Left kidney (tissue), 8 donors: ENCODE results near the gene NEXN. TPM values are rescaled to one million over a fixed set of nuclear protein-coding genes. Genes with fewer than 3 reads are reported as not detected.

Experiments
- DNase-seq: peaks from one replicate; pipeline ENCODE4 v3.0.0-alpha.2; 2013
- long read RNA-seq, 8 donors: transcript quantifications; one replicate each; lab custom pipeline, GENCODE V29; 2026
- polyA plus RNA-seq: library from polyadenylated mRNA; unstranded; fragments of 120-200 nt; gene quantifications from one replicate; pipeline ENCODE4 v1.2.1, GENCODE V29; 2013; ENCODE audit not compliant: insufficient read length

The NEXN gene
- 12.7 TPM for polyA plus RNA-seq
- long read RNA-seq, donor 1, partial matches to known transcripts: 0 of 2 reads
- long read RNA-seq, donor 1, other reads (novel, unspliced or antisense): 0 of 2 reads
- long read RNA-seq, donor 2, partial matches to known transcripts: 0 of 1 reads
- long read RNA-seq, donor 2, other reads (novel, unspliced or antisense): 0 of 1 reads
- long read RNA-seq, donor 3, partial matches to known transcripts: 11 of 15 reads
- long read RNA-seq, donor 3, other reads (novel, unspliced or antisense): 0 of 15 reads
- long read RNA-seq, donor 4: 0 reads
- long read RNA-seq, donor 5, partial matches to known transcripts: 0 of 1 reads
- long read RNA-seq, donor 5, other reads (novel, unspliced or antisense): 0 of 1 reads
- long read RNA-seq, donor 6, partial matches to known transcripts: 0 of 1 reads
- long read RNA-seq, donor 6, other reads (novel, unspliced or antisense): 0 of 1 reads
- long read RNA-seq, donor 7, partial matches to known transcripts: 233 of 242 reads
- long read RNA-seq, donor 7, other reads (novel, unspliced or antisense): 8 of 242 reads
- long read RNA-seq, donor 8: 0 reads

- peak; percentile 71 for DNase-seq
These were observed at the start of gene NEXN for GRCh38 chr1:77888081-77888780. TSS of gene NEXN (plus strand) at chr1:77888624. CDS start at chr1:77916107, 27,483 bp downstream.

- DNase-seq: no peak
These were observed 46.9 kb upstream of the NEXN start for GRCh38 chr1:77841574-77841973.

- no peak for DNase-seq
These were observed 42.5 kb upstream of the NEXN start for GRCh38 chr1:77845951-77846350.

GRCh38 chr1:77846966-77847365, 41.5 kb upstream of the NEXN start:
- DNase-seq: no peak

GRCh38 chr1:77847621-77848080, 40.8 kb upstream of the NEXN start:
- no peak for DNase-seq

- no peak for DNase-seq
These were observed 38.3 kb upstream of the NEXN start for GRCh38 chr1:77850082-77850481.

- DNase-seq: no peak
These were observed 30.9 kb upstream of the NEXN start for GRCh38 chr1:77857552-77857951.

GRCh38 chr1:77858725-77859124, 29.7 kb upstream of the NEXN start:
- no peak for DNase-seq

GRCh38 chr1:77859248-77859647, 29.2 kb upstream of the NEXN start:
- DNase-seq: no peak

GRCh38 chr1:77866296-77866695, 22.1 kb upstream of the NEXN start:
- no peak for DNase-seq

- DNase-seq: no peak
These were observed 15.8 kb upstream of the NEXN start for GRCh38 chr1:77872645-77873044.

- no peak for DNase-seq
These were observed 15.0 kb upstream of the NEXN start for GRCh38 chr1:77873461-77873860.

- DNase-seq: no peak
These were observed 13.5 kb upstream of the NEXN start for GRCh38 chr1:77874804-77875445.

GRCh38 chr1:77876884-77877283, 11.5 kb upstream of the NEXN start:
- DNase-seq: no peak

- DNase-seq: no peak
These were observed 7.4 kb upstream of the NEXN start for GRCh38 chr1:77881061-77881460.

GRCh38 chr1:77882411-77882810, 6.0 kb upstream of the NEXN start:
- no peak for DNase-seq

- DNase-seq: peak; percentile 47
These were observed 588 bp downstream of the NEXN start for GRCh38 chr1:77888781-77889642.

- DNase-seq: no peak
These were observed 1.2 kb downstream of the NEXN start for GRCh38 chr1:77889671-77890070.

GRCh38 chr1:77891200-77891599, 2.8 kb downstream of the NEXN start:
- no peak for DNase-seq

GRCh38 chr1:77899647-77900320, 11.4 kb downstream of the NEXN start:
- DNase-seq: no peak
